Measurements from ENCODE around the gene FAM234B.

FAM234B gene

DNA sequence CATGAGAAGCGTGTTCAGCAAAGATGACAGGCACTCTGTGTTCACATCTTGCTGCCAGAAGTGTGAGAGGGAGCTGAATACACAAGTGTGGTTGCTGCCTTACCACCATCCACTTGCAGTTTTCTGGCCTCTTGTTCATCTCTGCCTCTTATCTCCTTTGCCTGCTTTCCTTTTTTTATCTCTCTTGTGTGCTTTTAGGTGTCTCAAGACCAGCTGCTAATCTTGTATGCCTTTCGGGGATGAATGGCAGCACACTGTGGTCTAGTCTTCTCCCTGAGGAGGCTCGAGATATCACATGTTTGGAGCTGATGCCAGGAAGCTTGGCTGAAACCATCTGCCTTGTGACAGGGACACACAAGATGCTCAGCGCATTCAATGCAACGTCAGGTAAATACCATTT lies 17.2 kb downstream of the FAM234B start:
- Histone ChIP-seq H2AFZ (ENCODE audit: low read depth, low read length, severe bottlenecking) (no peak overlapping the region), H3K27ac (ENCODE audit: low read depth, low read length) (no peak overlapping the region), H3K9ac (ENCODE audit: low read length) (no peak overlapping the region), H3K4me2 (ENCODE audit: low read depth, low read length, poor library complexity, severe bottlenecking) (no peak overlapping the region), H4K20me1 (ENCODE audit: low read depth, low read length) (no peaks in the 10 kb centered on the region), H3K9me3 (ENCODE audit: insufficient read depth, low read length) (no peaks in the 10 kb centered on the region), H3K79me2 (ENCODE audit: insufficient read depth, low read length) (no peaks in the 10 kb centered on the region), H3K9me2 (replicated peaks; ENCODE audit: insufficient read depth, low read length) (no peaks in the 10 kb centered on the region), H3K4me3 (ENCODE audit: insufficient read depth, low read length, poor library complexity, severe bottlenecking) (no peak overlapping the region), H3K36me3 (ENCODE audit: low read length) (no peaks in the 10 kb centered on the region), H3K27me3 (ENCODE audit: low read length) (no peaks in the 10 kb centered on the region), H3F3A (ENCODE audit: insufficient read depth) (no peaks in the 10 kb centered on the region)
- no peak for TF ChIP-seq EZH2phosphoT487 (conservative IDR thresholded peaks at IDR 0.05; ENCODE audit: low read length)
- TF ChIP-seq, protein P1, sequence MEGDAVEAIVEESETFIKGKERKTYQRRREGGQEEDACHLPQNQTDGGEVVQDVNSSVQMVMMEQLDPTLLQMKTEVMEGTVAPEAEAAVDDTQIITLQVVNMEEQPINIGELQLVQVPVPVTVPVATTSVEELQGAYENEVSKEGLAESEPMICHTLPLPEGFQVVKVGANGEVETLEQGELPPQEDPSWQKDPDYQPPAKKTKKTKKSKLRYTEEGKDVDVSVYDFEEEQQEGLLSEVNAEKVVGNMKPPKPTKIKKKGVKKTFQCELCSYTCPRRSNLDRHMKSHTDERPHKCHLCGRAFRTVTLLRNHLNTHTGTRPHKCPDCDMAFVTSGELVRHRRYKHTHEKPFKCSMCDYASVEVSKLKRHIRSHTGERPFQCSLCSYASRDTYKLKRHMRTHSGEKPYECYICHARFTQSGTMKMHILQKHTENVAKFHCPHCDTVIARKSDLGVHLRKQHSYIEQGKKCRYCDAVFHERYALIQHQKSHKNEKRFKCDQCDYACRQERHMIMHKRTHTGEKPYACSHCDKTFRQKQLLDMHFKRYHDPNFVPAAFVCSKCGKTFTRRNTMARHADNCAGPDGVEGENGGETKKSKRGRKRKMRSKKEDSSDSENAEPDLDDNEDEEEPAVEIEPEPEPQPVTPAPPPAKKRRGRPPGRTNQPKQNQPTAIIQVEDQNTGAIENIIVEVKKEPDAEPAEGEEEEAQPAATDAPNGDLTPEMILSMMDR (IDR thresholded peaks at IDR 0.05; ENCODE audit: insufficient read depth, low read length, poor library complexity, severe bottlenecking), result no peak

DNA sequence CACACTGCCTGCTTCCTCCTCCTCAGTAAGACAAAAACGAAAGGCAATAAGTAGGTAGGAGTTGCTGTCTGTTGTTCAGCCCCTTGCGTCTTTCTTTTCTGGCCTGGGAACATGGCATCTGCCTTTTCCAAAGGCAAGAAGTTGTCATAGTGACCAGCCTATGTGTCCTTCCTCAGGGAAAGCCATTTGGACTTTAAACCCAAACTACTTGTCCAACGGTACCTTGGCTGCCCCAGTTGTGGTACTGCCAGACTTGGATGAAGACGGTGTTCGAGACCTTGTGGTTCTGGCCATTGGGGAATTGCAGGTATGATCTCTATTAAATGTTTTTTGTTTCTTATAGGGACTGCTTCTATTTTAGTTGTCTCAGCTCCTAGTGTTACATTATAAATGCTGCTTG lies 18.5 kb downstream of the FAM234B start:
- Histone ChIP-seq H4K20me1 (ENCODE audit: low read depth, low read length) (no peaks in the 10 kb centered on the region), H3K4me2 (ENCODE audit: low read depth, low read length, poor library complexity, severe bottlenecking) (no peak overlapping the region), H3K4me3 (ENCODE audit: insufficient read depth, low read length, poor library complexity, severe bottlenecking) (no peak overlapping the region), H3F3A (ENCODE audit: insufficient read depth) (no peaks in the 10 kb centered on the region), H3K27ac (ENCODE audit: low read depth, low read length) (no peak overlapping the region), H3K79me2 (ENCODE audit: insufficient read depth, low read length) (no peaks in the 10 kb centered on the region), H2AFZ (ENCODE audit: low read depth, low read length, severe bottlenecking) (no peak overlapping the region), H3K9me3 (ENCODE audit: insufficient read depth, low read length) (no peaks in the 10 kb centered on the region), H3K9me2 (replicated peaks; ENCODE audit: insufficient read depth, low read length) (no peaks in the 10 kb centered on the region), H3K36me3 (ENCODE audit: low read length) (no peaks in the 10 kb centered on the region), H3K27me3 (ENCODE audit: low read length) (no peaks in the 10 kb centered on the region), H3K9ac (ENCODE audit: low read length) (no peak overlapping the region)
- TF ChIP-seq, protein P1 (IDR thresholded peaks at IDR 0.05; ENCODE audit: insufficient read depth, low read length, poor library complexity, severe bottlenecking), result no peak
- no peak for TF ChIP-seq EZH2phosphoT487 (conservative IDR thresholded peaks at IDR 0.05; ENCODE audit: low read length)

DNA sequence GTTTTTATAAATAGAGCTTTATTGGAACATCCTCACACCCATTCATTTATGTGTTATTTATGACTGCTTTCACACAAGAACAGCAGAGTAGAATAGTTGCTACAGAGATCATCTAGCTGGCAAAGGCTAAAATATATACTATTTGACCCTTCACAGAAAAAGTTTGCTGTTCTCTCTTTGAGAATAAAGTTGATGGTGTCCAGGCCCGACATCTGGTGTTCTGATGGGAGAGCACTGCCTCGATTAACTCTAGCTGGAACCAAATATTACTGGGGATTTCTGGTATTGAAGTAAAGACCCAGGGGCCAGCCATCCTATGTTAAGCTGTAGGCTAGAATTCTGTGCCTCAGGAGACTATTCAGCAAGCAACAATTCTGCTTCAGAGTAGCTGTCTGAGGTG lies 21.8 kb downstream of the FAM234B start:
- no peaks in the 10 kb centered on the region for H3K9me2 ChIP-seq (replicated peaks; ENCODE audit: insufficient read depth, low read length)
- no peak overlapping the region for H3K4me2 ChIP-seq (ENCODE audit: low read depth, low read length, poor library complexity, severe bottlenecking)
- no peaks in the 10 kb centered on the region for H3K79me2 ChIP-seq (ENCODE audit: insufficient read depth, low read length)
- no peak overlapping the region for H3K4me3 ChIP-seq (ENCODE audit: insufficient read depth, low read length, poor library complexity, severe bottlenecking)
- TF ChIP-seq, protein P1 (IDR thresholded peaks at IDR 0.05; ENCODE audit: insufficient read depth, low read length, poor library complexity, severe bottlenecking), result no peak
- TF ChIP-seq EZH2phosphoT487 (conservative IDR thresholded peaks at IDR 0.05; ENCODE audit: low read length), result no peak
- no peak overlapping the region for H2AFZ ChIP-seq (ENCODE audit: low read depth, low read length, severe bottlenecking)
- H3F3A ChIP-seq (ENCODE audit: insufficient read depth), result no peaks in the 10 kb centered on the region
- no peaks in the 10 kb centered on the region for H3K9me3 ChIP-seq (ENCODE audit: insufficient read depth, low read length)
- H3K36me3 ChIP-seq (ENCODE audit: low read length), result no peaks in the 10 kb centered on the region
- no peak overlapping the region for H3K9ac ChIP-seq (ENCODE audit: low read length)
- H3K27ac ChIP-seq (ENCODE audit: low read depth, low read length), result no peak overlapping the region
- no peaks in the 10 kb centered on the region for H4K20me1 ChIP-seq (ENCODE audit: low read depth, low read length)
- no peaks in the 10 kb centered on the region for H3K27me3 ChIP-seq (ENCODE audit: low read length)

All from SU-DHL-6 (cell line).